Adrenal gland (tissue), 12 donors: ENCODE data around the gene PAEP. TPM values are rescaled to one million over a fixed set of nuclear protein-coding genes. Genes with fewer than 3 reads are reported as not detected.

Source experiments
- DNase-seq, 7 donors: peaks; one replicate each; pipeline ENCODE4 v3.0.0-alpha.2; 2019 to 2020
- H3K27ac ChIP-seq, 5 donors: fragments of 200-600 bp; sonication (generic) in 4 of 5; 1 replicate in 3 of 5; 2 replicates in 2 of 5; pipeline versions ENCODE4 v1.5.1 to v1.8.0; 2016 to 2020; ENCODE audit warnings: mild to moderate bottlenecking in 1 of 5
- H3K27me3 ChIP-seq: fragments of 200-600 bp; 2 replicates; pipeline ENCODE4 v1.8.0; 2021
- H3K36me3 ChIP-seq, 2 donors: fragments of 200-600 bp; replicated peaks in 1 of 2; 1 replicate in 1 of 2; 2 replicates in 1 of 2; pipeline versions ENCODE4 v1.5.1 to v1.8.0; 2018 to 2022
- H3K4me1 ChIP-seq, 2 donors: fragments of 200-600 bp; replicated peaks in 1 of 2; 1 replicate in 1 of 2; 2 replicates in 1 of 2; pipeline versions ENCODE4 v1.5.1 to v1.8.0; 2018 to 2021
- H3K4me3 ChIP-seq, 4 donors: fragments of 200-600 bp; sonication (generic) in 3 of 4; one replicate each; pipeline ENCODE4 v1.5.1; 2016 to 2018
- H3K9me3 ChIP-seq, 3 donors: fragments of 200-600 bp; sonication (generic) in 1 of 3; replicated peaks in 1 of 3; 1 replicate in 2 of 3; 2 replicates in 1 of 3; pipeline versions ENCODE4 v1.5.1 to v1.8.0; 2016 to 2021
- POLR2A ChIP-seq, 2 donors: fragments of 450-650 bp; IDR thresholded peaks; one replicate each; pipeline ENCODE4 v1.6.1; 2017; ENCODE audit warnings: antibody characterized with exemption in 2 of 2, mild to moderate bottlenecking in 2 of 2, moderate library complexity in 1 of 2
- WGBS, 4 donors: extraction: QIAGEN DNeasy Blood & Tissue Kit in 2 of 4; methylation state at CpG; one replicate each; pipeline versions ENCODE4 v1.1.5 to v1.1.7; 2013 to 2017; 5-methylcytosine and 5-hydroxymethylcytosine counted together
- intact Hi-C, 2 donors: fragments of 100-400 bp; cut with DNase I; formaldehyde crosslinking; loops; one replicate each; pipeline versions ENCODE4 v1.14.1 to v1.15.0; 2022 to 2023
- polyA plus RNA-seq, 3 donors: library from polyadenylated mRNA; stranded (reverse); fragments of 200-250 nt in 2 of 3; fragments of 350-450 nt in 1 of 3; fragmentation: Illumina TruSeq in 1 of 3; extraction: RNeasy Lipid Tissue Mini Kit (QIAGEN cat#74804) in 1 of 3; gene quantifications; one replicate each; pipeline ENCODE4 v1.2.3, GENCODE V29; 2013 to 2014
- total RNA-seq, 9 donors: library from RNA; depleted of rRNA in 4 of 9; stranded (reverse); fragments of >200 nt in 4 of 9; fragments of 120-200 nt in 1 of 9; fragmentation: NEBNext Ultra II Directional in 1 of 9; extraction: Animal tissue kit (Norgen Biotek cat#: 25700) in 1 of 9; gene quantifications; one replicate each; pipeline versions ENCODE4 v1.1.0 to v1.2.4, GENCODE V29; 2013 to 2023
- TF ChIP-seq, protein P1 (sequence below), 6 experiments: fragments of 450-650 bp in 4 of 6; fragments of 200-600 bp in 2 of 6; sonication (generic) in 1 of 6; IDR thresholded peaks; 1 replicate in 5 of 6; 2 replicates in 1 of 6; pipeline versions ENCODE4 v1.5.1 to v1.8.0; 2016 to 2021; ENCODE audit warnings: antibody characterized with exemption in 6 of 6, mild to moderate bottlenecking in 2 of 6, moderate library complexity in 1 of 6
- donor health status: healthy with polysubstance abuse.
- donor health status: Bipolar disorder and iron deficiency.
- donor health status: DM: yes; HTN: yes; CAD: no.
- donor health status: DM: no; HTN: no; CAD: no.
- donor health status: DM: no; HTN: no; CAD: no.
- donor health status: DM: yes; HTN: yes; CAD: no.

PAEP gene
- total and polyA plus RNA-seq, 12 donors, result 0.17 TPM; not detected in 11

DNA sequence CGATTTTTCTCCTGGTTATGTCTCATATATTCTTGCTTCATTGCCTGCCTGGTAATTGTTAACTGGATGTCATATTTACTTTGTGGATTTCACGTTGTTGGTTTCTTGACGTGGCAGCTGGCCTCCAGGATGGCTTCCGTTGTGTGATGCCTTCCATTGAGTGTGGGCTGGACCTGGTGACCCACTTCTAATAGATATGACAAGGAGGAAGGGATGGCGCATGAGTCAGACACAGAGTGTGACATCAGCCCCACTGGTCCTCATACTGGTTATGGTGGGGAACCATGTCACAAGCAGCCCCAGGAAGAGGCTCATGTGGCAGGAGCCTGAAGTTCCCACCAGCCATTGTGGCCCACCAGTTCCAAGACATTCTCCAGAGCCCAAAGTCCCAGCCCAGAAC lies 6.4 kb upstream of the PAEP start:
- H3K4me3 ChIP-seq, result no peak overlapping the region
- 84 to 94% (median 88%) methylated on average over 5 of the region's 5 CpGs for WGBS, 4 donors
- no peaks in the 10 kb centered on the region for H3K27me3 ChIP-seq
- no peak overlapping the region for H3K27ac ChIP-seq
- no peaks in the 10 kb centered on the region for H3K9me3 ChIP-seq
- no peaks in the 10 kb centered on the region for H3K4me1 ChIP-seq
- TF ChIP-seq POLR2A (IDR thresholded peaks at IDR 0.05), result no peak
- TF ChIP-seq, protein P1, sequence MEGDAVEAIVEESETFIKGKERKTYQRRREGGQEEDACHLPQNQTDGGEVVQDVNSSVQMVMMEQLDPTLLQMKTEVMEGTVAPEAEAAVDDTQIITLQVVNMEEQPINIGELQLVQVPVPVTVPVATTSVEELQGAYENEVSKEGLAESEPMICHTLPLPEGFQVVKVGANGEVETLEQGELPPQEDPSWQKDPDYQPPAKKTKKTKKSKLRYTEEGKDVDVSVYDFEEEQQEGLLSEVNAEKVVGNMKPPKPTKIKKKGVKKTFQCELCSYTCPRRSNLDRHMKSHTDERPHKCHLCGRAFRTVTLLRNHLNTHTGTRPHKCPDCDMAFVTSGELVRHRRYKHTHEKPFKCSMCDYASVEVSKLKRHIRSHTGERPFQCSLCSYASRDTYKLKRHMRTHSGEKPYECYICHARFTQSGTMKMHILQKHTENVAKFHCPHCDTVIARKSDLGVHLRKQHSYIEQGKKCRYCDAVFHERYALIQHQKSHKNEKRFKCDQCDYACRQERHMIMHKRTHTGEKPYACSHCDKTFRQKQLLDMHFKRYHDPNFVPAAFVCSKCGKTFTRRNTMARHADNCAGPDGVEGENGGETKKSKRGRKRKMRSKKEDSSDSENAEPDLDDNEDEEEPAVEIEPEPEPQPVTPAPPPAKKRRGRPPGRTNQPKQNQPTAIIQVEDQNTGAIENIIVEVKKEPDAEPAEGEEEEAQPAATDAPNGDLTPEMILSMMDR (IDR thresholded peaks at IDR 0.05), result no peak
- no peak for DNase-seq
- H3K36me3 ChIP-seq, result no peaks in the 10 kb centered on the region
- intact Hi-C loops, result no loop called here

DNA sequence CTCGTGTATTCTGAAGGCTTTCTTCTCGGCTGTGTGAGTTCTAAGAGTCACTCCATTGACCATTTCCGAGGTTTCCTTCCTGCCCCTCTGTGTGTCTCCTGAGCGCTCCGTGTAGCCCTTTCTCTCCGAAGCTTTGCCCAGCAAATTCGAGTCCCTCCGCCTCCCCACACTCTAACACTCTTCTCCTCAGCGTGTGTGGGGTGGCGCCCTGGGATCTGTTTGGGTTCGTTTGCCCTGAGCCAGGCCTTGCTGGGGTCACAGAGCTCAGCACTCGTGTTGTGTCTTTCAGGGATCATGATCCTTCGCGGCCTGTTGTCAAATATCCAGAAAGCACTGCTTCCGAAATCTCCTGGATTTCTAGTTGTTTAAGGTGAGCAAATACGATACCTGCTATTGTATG lies 5.6 kb upstream of the PAEP start:
- no peak overlapping the region for H3K4me3 ChIP-seq
- no peaks in the 10 kb centered on the region for H3K4me1 ChIP-seq
- H3K36me3 ChIP-seq, result no peaks in the 10 kb centered on the region
- intact Hi-C loops, result no loop called here
- no peak for DNase-seq
- no peak overlapping the region for H3K27ac ChIP-seq
- 79 to 82% (median 80%) methylated on average over 16 of the region's 16 CpGs for WGBS, 4 donors
- no peaks in the 10 kb centered on the region for H3K9me3 ChIP-seq
- TF ChIP-seq, protein P1 (IDR thresholded peaks at IDR 0.05), result no peak
- TF ChIP-seq POLR2A (IDR thresholded peaks at IDR 0.05), result no peak
- H3K27me3 ChIP-seq, result no peaks in the 10 kb centered on the region

- Histone ChIP-seq H3K4me3 (no peak overlapping the region), H3K27me3 (no peaks in the 10 kb centered on the region), H3K4me1 (no peaks in the 10 kb centered on the region), H3K27ac (no peak overlapping the region), H3K9me3 (no peaks in the 10 kb centered on the region), H3K36me3 (no peaks in the 10 kb centered on the region)
- intact Hi-C loops, result no loop called here
- peak in 2 of 7 donors; percentile 32 to 39 for DNase-seq
- TF ChIP-seq, protein P1 (IDR thresholded peaks at IDR 0.05), result no peak
- TF ChIP-seq POLR2A (IDR thresholded peaks at IDR 0.05), result no peak
- whole genome bisulfite sequencing, 4 donors, result 42 to 61% (median 47%) methylated on average over 11 of the region's 11 CpGs
Observed at GRCh38 chr9:135559606-135560005, 1.9 kb upstream of the PAEP start.

- no peak for DNase-seq
- intact Hi-C loops, result no loop called here
- WGBS, 4 donors, result 84 to 97% (median 89%) methylated on average over 7 to 17 of the region's 17 CpGs
- Histone ChIP-seq H3K9me3 (no peaks in the 10 kb centered on the region), H3K4me3 (no peak overlapping the region), H3K27ac (no peak overlapping the region), H3K36me3 (no peaks in the 10 kb centered on the region), H3K27me3 (peaks cover 6% of the 10 kb centered on the region), H3K4me1 (no peaks in the 10 kb centered on the region)
- TF ChIP-seq POLR2A (IDR thresholded peaks at IDR 0.05), result no peak
- TF ChIP-seq, protein P1 (IDR thresholded peaks at IDR 0.05), result no peak
Observed at GRCh38 chr9:135562235-135562745, 734 bp downstream of the PAEP start.
